NB4 (cell line): ENCODE measurements around the gene DHRS11.
A peak's percentile ranks its signal among the peaks of the same experiment; 100 is the strongest.

ENCODE experiments used
- DNase-seq: peaks from one replicate; pipeline ENCODE4 v3.0.0; 2010; ENCODE audit warnings: low read depth
- H3K4me3 ChIP-seq: one replicate; pipeline ENCODE4 v1.5.1; 2011; ENCODE audit warnings: mild to moderate bottlenecking, low read depth, low read length, moderate library complexity
- MYC ChIP-seq: IDR thresholded peaks from 2 replicates; pipeline ENCODE4 v1.6.1; 2011; ENCODE audit warnings: low read depth, low read length
- POLR2A ChIP-seq: IDR thresholded peaks from 2 replicates; pipeline ENCODE4 v1.6.1; 2011; ENCODE audit warnings: mild to moderate bottlenecking; ENCODE audit not compliant: insufficient read length; ENCODE audit errors: extremely low read depth
- TF ChIP-seq, protein P1 (sequence below): IDR thresholded peaks from 2 replicates; pipeline ENCODE4 v1.6.1; 2011; ENCODE audit warnings: low read depth, low read length
- TF ChIP-seq, protein P2 (sequence below): IDR thresholded peaks from one replicate; pipeline ENCODE4 v1.5.1; 2012; ENCODE audit warnings: low read depth, low read length

DHRS11 gene

DNA sequence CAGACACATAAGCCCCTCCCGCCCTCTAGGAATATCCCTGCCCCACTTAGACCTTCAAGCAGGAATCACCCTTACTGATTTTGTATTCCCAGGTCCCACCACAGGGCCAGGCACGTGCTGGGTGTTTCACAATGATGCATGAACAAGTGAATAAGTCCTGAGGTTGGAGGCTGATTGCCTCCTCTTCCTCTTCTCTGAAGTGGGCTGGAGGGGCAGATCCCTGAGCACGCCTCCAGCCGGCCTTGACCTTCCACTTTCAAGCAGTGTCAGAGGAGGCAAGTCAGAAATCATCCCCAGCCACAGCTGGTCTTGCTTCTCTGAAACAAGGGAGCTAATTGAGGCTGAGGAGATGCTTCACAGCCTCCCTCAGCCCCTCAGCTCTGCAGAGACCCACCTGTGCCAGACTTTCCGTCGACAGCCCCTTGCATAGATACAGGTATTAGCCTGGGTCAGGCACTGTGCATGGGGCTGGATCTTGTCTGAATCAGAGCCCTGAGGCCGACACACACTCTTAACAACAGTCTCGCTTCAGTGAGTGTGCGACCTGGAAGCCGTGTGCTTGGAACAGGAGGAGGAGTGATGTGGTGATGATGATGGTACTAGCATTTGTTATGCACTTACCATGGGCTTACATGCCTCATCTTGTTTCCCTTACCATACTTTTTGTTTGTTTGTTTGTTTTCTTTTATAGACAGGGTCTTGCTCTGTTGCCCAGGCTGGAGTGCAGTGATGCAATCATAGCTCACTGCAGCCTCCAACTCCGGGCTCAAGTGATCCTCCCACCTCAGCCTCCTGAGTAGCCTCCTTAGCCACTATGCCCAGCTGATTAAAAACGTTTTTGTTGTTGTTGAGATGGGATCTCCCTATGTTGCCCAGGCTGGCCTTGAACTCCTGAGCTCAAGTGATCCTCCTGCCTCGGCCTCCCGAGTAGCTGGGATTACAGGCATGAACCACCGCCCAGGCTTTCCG, 24.7 kb downstream of the DHRS11 start:
- TF ChIP-seq POLR2A = no peak
- TF ChIP-seq MYC = no peak
- TF ChIP-seq, protein P1, sequence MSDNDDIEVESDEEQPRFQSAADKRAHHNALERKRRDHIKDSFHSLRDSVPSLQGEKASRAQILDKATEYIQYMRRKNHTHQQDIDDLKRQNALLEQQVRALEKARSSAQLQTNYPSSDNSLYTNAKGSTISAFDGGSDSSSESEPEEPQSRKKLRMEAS = no peak
- TF ChIP-seq, protein P2, sequence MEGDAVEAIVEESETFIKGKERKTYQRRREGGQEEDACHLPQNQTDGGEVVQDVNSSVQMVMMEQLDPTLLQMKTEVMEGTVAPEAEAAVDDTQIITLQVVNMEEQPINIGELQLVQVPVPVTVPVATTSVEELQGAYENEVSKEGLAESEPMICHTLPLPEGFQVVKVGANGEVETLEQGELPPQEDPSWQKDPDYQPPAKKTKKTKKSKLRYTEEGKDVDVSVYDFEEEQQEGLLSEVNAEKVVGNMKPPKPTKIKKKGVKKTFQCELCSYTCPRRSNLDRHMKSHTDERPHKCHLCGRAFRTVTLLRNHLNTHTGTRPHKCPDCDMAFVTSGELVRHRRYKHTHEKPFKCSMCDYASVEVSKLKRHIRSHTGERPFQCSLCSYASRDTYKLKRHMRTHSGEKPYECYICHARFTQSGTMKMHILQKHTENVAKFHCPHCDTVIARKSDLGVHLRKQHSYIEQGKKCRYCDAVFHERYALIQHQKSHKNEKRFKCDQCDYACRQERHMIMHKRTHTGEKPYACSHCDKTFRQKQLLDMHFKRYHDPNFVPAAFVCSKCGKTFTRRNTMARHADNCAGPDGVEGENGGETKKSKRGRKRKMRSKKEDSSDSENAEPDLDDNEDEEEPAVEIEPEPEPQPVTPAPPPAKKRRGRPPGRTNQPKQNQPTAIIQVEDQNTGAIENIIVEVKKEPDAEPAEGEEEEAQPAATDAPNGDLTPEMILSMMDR = no peak
- no peak overlapping the region for H3K4me3 ChIP-seq
- peak; percentile 34 for DNase-seq

GRCh38 chr17:36617773-36618172, 26.1 kb downstream of the DHRS11 start:
- no peak overlapping the region for H3K4me3 ChIP-seq
- DNase-seq = no peak
- TF ChIP-seq MYC (no peak), POLR2A (no peak)
- TF ChIP-seq, protein P2 = no peak
- TF ChIP-seq, protein P1 = no peak

- H3K4me3 ChIP-seq = no peak overlapping the region
- DNase-seq = no peak
- TF ChIP-seq MYC = no peak
- TF ChIP-seq, protein P2 = no peak
- no peak for TF ChIP-seq POLR2A
- TF ChIP-seq, protein P1 = no peak
Observed at GRCh38 chr17:36623281-36623680, 31.6 kb downstream of the DHRS11 start.

GRCh38 chr17:36625188-36625587, 33.5 kb downstream of the DHRS11 start:
- TF ChIP-seq MYC (no peak), POLR2A (no peak)
- TF ChIP-seq, protein P1 = no peak
- TF ChIP-seq, protein P2 = no peak
- no peak overlapping the region for H3K4me3 ChIP-seq
- no peak for DNase-seq

- DNase-seq = no peak
Observed at GRCh38 chr17:36627101-36627500, 35.4 kb downstream of the DHRS11 start.

More at GRCh38 chr17:36627101-36627500, 35.4 kb downstream of the DHRS11 start:
- no peak for TF ChIP-seq POLR2A
- no peak for TF ChIP-seq MYC
- TF ChIP-seq, protein P1 = no peak
- TF ChIP-seq, protein P2 = no peak
- H3K4me3 ChIP-seq = no peak overlapping the region
